ENCODE results near the gene IL1B.
"Not testable (repeated sequence)": the region's sequence is repeated elsewhere in the genome, so short reads cannot be mapped to it uniquely, and the experiment has no call there.

IL1B gene

GRCh38 chr2:112850588-112850987 lies 14.0 kb upstream of the IL1B start:
- DNase-seq (ENCODE audit: low read depth, low spot score): no peak

GRCh38 chr2:112849956-112850355 lies 13.4 kb upstream of the IL1B start:
- no peak for DNase-seq (ENCODE audit: low read depth, low spot score)

- DNase-seq (ENCODE audit: low read depth, low spot score): no peak
Observed at GRCh38 chr2:112848833-112849232, 12.3 kb upstream of the IL1B start.

GRCh38 chr2:112846031-112846430 lies 9.5 kb upstream of the IL1B start:
- no peak for DNase-seq (ENCODE audit: low read depth, low spot score)

GRCh38 chr2:112843836-112844235 lies 7.3 kb upstream of the IL1B start:
- DNase-seq (ENCODE audit: low read depth, low spot score): no peak

GRCh38 chr2:112843288-112843687 lies 6.7 kb upstream of the IL1B start:
- no peak for DNase-seq (ENCODE audit: low read depth, low spot score)

GRCh38 chr2:112841295-112842044 lies 4.9 kb upstream of the IL1B start:
- DNase-seq (ENCODE audit: low read depth, low spot score): no peak

GRCh38 chr2:112840068-112840445 lies 3.5 kb upstream of the IL1B start:
- no peak for DNase-seq (ENCODE audit: low read depth, low spot score)

GRCh38 chr2:112839407-112840067 lies 3.0 kb upstream of the IL1B start:
- DNase-seq (ENCODE audit: low read depth, low spot score): no peak

- DNase-seq (ENCODE audit: low read depth, low spot score): no peak
Observed at GRCh38 chr2:112836163-112836560, 417 bp downstream of the IL1B start.

- no peak for DNase-seq (ENCODE audit: low read depth, low spot score)
Observed at GRCh38 chr2:112835536-112836162, 930 bp downstream of the IL1B start.

- no peak for DNase-seq (ENCODE audit: low read depth, low spot score)
Observed at GRCh38 chr2:112835061-112835501, 1.5 kb downstream of the IL1B start.

GRCh38 chr2:112834396-112835037 lies 2.1 kb downstream of the IL1B start:
- DNase-seq (ENCODE audit: low read depth, low spot score): no peak

- no peak for DNase-seq (ENCODE audit: low read depth, low spot score)
Observed at GRCh38 chr2:112833976-112834375, 2.6 kb downstream of the IL1B start.

GRCh38 chr2:112833639-112833931 lies 3.0 kb downstream of the IL1B start:
- not testable (repeated sequence) for DNase-seq (ENCODE audit: low read depth, low spot score)

GRCh38 chr2:112832841-112833638 lies 3.5 kb downstream of the IL1B start:
- no peak for DNase-seq (ENCODE audit: low read depth, low spot score)

GRCh38 chr2:112831946-112832840 lies 4.4 kb downstream of the IL1B start:
- DNase-seq (ENCODE audit: low read depth, low spot score): no peak

GRCh38 chr2:112831513-112831845 lies 5.1 kb downstream of the IL1B start:
- DNase-seq (ENCODE audit: low read depth, low spot score): no peak

GRCh38 chr2:112830682-112831512 lies 5.7 kb downstream of the IL1B start:
- DNase-seq (ENCODE audit: low read depth, low spot score): no peak

Measured in activated CD4-positive, CD25-positive, alpha-beta regulatory T cell treated with anti-CD3 and anti-CD28 coated beads, Interleukin-2, amount 50 U/mL, for 16 hours (primary cell).